Parathyroid adenoma (tissue), 2 donors: Measurements from ENCODE around the gene CUX1.

Experiments used
- H2AFZ ChIP-seq: fragments of 300-600 bp; sonication (generic); one replicate; pipeline ENCODE4 v1.7.0; 2017; ENCODE audit warnings: antibody characterized with exemption, mild to moderate bottlenecking
- H3K27ac ChIP-seq: fragments of 300-600 bp; sonication (generic); one replicate; pipeline ENCODE4 v1.7.0; 2017
- H3K27me3 ChIP-seq: fragments of 300-600 bp; sonication (generic); one replicate; pipeline ENCODE4 v1.7.0; 2017; ENCODE audit warnings: low read length; ENCODE audit not compliant: control insufficient read depth, insufficient read depth
- H3K36me3 ChIP-seq: fragments of 300-600 bp; sonication (generic); one replicate; pipeline ENCODE4 v1.7.0; 2017; ENCODE audit warnings: low read length; ENCODE audit not compliant: control insufficient read depth, insufficient read depth
- H3K4me1 ChIP-seq: fragments of 300-600 bp; sonication (generic); one replicate; pipeline ENCODE4 v1.7.0; 2017; ENCODE audit warnings: control low read depth
- H3K4me2 ChIP-seq: fragments of 300-600 bp; sonication (generic); one replicate; pipeline ENCODE4 v1.7.0; 2017; ENCODE audit warnings: low read length
- H3K4me3 ChIP-seq: fragments of 300-600 bp; sonication (generic); one replicate; pipeline ENCODE4 v1.7.0; 2017; ENCODE audit warnings: low read depth, low read length
- H3K79me2 ChIP-seq: fragments of 300-600 bp; sonication (generic); one replicate; pipeline ENCODE4 v1.7.0; 2017; ENCODE audit warnings: control low read depth
- H3K9ac ChIP-seq: fragments of 300-600 bp; sonication (generic); one replicate; pipeline ENCODE4 v1.7.0; 2017; ENCODE audit warnings: mild to moderate bottlenecking
- H3K9me3 ChIP-seq: fragments of 300-600 bp; sonication (generic); one replicate; pipeline ENCODE4 v1.7.0; 2017; ENCODE audit warnings: low read length; ENCODE audit not compliant: control insufficient read depth
- TF ChIP-seq, protein P1 (sequence below): fragments of 300-600 bp; sonication (generic); IDR thresholded peaks from one replicate; pipeline ENCODE4 v1.7.0; 2017; ENCODE audit warnings: antibody characterized with exemption, mild to moderate bottlenecking
- donor health status: primary hyperparathyroidism.

CUX1 gene

DNA sequence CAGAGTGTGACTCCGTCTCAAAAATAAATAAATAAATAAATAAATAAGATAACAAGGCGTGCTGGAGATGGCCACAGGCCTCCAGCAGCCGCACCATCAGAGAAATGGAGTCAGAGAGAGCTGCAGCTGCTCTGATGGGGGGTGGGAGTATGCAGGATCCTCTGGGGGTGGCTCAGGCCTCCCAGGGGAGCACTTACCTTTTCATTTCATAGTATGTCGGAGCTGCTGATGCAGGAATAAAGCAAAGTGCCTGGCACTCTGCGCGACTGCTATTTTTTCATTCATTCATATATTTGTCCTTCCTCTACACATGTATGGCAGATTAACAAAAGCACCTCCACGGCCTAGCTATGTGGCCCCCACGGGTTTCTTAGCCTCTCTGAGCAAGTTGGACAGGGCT, 175.9 kb downstream of the CUX1 start:
- no peak overlapping the region for H2AFZ ChIP-seq

DNA sequence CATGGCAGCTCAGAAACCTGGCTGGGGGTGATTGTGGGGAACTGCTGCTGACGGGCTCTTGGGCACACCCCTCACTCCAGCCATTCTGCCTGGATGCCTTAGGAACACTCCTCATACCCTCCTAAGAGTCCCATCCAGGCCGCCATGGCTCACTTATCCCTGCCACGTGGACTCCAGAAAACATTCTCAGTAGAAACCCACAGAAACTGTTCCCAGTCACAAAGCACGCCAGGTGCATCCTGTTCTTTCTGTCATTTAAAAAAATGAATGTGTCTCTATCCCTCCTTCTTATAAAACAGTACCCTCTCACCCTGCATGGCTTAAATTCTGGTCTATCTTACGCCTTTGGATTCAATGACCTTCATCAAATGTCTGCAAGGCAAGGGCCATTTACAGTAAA, 177.7 kb downstream of the CUX1 start:
- Histone ChIP-seq H3K9ac (no peak overlapping the region), H3K4me3 (no peak overlapping the region), H2AFZ (no peak overlapping the region), H3K4me1 (peaks cover 6% of the 10 kb centered on the region), H3K36me3 (no peaks in the 10 kb centered on the region), H3K79me2 (peaks cover 51% of the 10 kb centered on the region), H3K27me3 (no peaks in the 10 kb centered on the region), H3K4me2 (no peak overlapping the region), H3K27ac (no peak overlapping the region), H3K9me3 (no peaks in the 10 kb centered on the region)
- TF ChIP-seq, protein P1, sequence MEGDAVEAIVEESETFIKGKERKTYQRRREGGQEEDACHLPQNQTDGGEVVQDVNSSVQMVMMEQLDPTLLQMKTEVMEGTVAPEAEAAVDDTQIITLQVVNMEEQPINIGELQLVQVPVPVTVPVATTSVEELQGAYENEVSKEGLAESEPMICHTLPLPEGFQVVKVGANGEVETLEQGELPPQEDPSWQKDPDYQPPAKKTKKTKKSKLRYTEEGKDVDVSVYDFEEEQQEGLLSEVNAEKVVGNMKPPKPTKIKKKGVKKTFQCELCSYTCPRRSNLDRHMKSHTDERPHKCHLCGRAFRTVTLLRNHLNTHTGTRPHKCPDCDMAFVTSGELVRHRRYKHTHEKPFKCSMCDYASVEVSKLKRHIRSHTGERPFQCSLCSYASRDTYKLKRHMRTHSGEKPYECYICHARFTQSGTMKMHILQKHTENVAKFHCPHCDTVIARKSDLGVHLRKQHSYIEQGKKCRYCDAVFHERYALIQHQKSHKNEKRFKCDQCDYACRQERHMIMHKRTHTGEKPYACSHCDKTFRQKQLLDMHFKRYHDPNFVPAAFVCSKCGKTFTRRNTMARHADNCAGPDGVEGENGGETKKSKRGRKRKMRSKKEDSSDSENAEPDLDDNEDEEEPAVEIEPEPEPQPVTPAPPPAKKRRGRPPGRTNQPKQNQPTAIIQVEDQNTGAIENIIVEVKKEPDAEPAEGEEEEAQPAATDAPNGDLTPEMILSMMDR: no peak

More for the DNA sequence above, 175.9 kb downstream of the CUX1 start:
- Histone ChIP-seq H3K4me2 (no peak overlapping the region), H3K27ac (no peak overlapping the region), H3K36me3 (no peaks in the 10 kb centered on the region), H3K27me3 (no peaks in the 10 kb centered on the region), H3K4me3 (no peak overlapping the region), H3K9ac (no peak overlapping the region), H3K9me3 (no peaks in the 10 kb centered on the region), H3K4me1 (peaks cover 6% of the 10 kb centered on the region), H3K79me2 (peaks cover 49% of the 10 kb centered on the region)
- TF ChIP-seq, protein P1: no peak

DNA sequence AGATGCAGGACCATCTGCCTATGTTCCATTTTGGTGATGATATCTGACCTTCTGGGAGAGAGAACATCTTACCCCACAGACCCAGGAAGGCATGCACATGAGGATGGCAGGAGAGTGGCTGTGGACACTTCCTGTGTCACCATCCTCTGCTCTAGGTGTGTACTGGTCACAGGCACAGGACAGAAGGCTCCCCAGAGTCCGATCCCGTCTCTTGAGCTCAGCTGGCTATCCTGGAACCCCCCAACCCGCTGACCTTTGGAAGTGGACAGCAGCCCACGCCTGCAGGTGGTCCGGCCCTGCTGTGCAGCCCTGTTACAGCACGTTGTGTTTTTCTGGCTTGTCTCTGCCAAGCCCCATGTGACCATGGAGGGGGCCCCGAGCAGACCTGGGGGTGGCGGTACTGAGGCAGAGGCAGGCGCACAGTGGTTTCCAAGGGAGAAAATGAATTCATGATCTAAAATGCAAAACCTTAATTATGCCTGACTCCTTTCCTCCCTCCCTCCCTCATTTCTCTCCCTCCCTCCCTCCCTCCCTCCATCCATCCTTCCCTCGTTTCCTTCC, 178.8 kb downstream of the CUX1 start:
- Histone ChIP-seq H3K4me1 (peaks cover 6% of the 10 kb centered on the region), H3K27ac (no peak overlapping the region), H3K4me2 (no peak overlapping the region), H3K79me2 (peaks cover 53% of the 10 kb centered on the region), H3K9ac (no peak overlapping the region), H2AFZ (no peak overlapping the region), H3K36me3 (no peaks in the 10 kb centered on the region), H3K27me3 (no peaks in the 10 kb centered on the region), H3K4me3 (no peak overlapping the region), H3K9me3 (no peaks in the 10 kb centered on the region)
- TF ChIP-seq, protein P1: no peak

DNA sequence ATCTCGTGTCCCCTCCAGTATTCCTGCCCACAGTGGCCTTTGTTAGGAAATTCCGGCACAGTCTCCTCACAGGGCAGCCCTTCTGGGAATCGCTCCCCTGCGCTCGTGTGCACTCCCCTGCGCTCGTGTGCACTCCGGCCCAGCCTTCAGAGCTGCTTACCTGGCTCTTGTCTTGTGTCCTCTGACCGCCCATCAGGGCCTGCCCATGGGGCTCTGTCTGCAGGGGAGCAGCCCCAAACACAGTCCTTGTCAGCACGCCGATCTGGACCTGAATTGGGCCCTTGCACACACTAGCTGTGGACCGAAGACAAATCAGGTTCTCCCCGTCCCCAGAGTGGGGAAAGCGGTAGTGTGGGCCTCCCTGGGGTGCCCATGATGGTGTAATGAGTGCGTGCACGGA, 179.4 kb downstream of the CUX1 start:
- TF ChIP-seq, protein P1: no peak
- Histone ChIP-seq H3K4me3 (no peak overlapping the region), H3K9ac (no peak overlapping the region), H3K79me2 (peaks cover 57% of the 10 kb centered on the region), H3K4me1 (peaks cover 6% of the 10 kb centered on the region), H3K27ac (no peak overlapping the region), H2AFZ (no peak overlapping the region), H3K36me3 (no peaks in the 10 kb centered on the region), H3K4me2 (no peak overlapping the region), H3K27me3 (no peaks in the 10 kb centered on the region), H3K9me3 (no peaks in the 10 kb centered on the region)
